Neuronal stem cell (in vitro differentiated cells): ENCODE results near the gene SRSF10. TPM values are rescaled to one million over a fixed set of nuclear protein-coding genes. Genes with fewer than 3 reads are reported as not detected.

Experiments used
- DNase-seq: peaks from one replicate; pipeline ENCODE4 v3.0.0-alpha.2; 2013; ENCODE audit warnings: low spot score
- H2AFZ ChIP-seq: one replicate; pipeline ENCODE4 v1.6.1; 2013; ENCODE audit warnings: mild to moderate bottlenecking, low read length, inconsistent platforms
- H2AK5ac ChIP-seq: 2 replicates; pipeline ENCODE4 v1.6.1; 2013; ENCODE audit warnings: low read depth, mild to moderate bottlenecking, inconsistent platforms, low read length, moderate library complexity, mixed read lengths
- H2BK120ac ChIP-seq: 2 replicates; pipeline ENCODE4 v1.6.1; 2013; ENCODE audit warnings: low read depth, mild to moderate bottlenecking, inconsistent platforms, low read length, moderate library complexity, mixed read lengths
- H2BK12ac ChIP-seq: one replicate; pipeline ENCODE4 v1.6.1; 2013; ENCODE audit warnings: low read length, inconsistent platforms
- H2BK15ac ChIP-seq: 2 replicates; pipeline ENCODE4 v1.6.1; 2013; ENCODE audit warnings: mild to moderate bottlenecking, low read length, inconsistent platforms, mixed read lengths
- H2BK5ac ChIP-seq: one replicate; pipeline ENCODE4 v1.6.1; 2013; ENCODE audit warnings: inconsistent platforms, mild to moderate bottlenecking, low read length, moderate library complexity
- H3K14ac ChIP-seq: one replicate; pipeline ENCODE4 v1.6.1; 2013; ENCODE audit warnings: low read length, inconsistent platforms
- H3K18ac ChIP-seq: 2 replicates; pipeline ENCODE4 v1.6.1; 2013; ENCODE audit warnings: low read length, inconsistent platforms
- H3K23ac ChIP-seq: 2 replicates; pipeline ENCODE4 v1.6.1; 2013; ENCODE audit warnings: low read depth, mild to moderate bottlenecking, mixed read lengths, low read length, inconsistent platforms; ENCODE audit not compliant: poor library complexity
- H3K27ac ChIP-seq: replicated peaks from 3 replicates; pipeline ENCODE4 v1.5.1; 2013; ENCODE audit warnings: low read length, inconsistent platforms
- H3K27me3 ChIP-seq, 3 experiments: 2 replicates each; pipeline ENCODE4 v1.6.1; 2013; ENCODE audit warnings: low read length in 3 of 3, mild to moderate bottlenecking in 2 of 3, inconsistent platforms in 1 of 3, low read depth in 1 of 3, mixed read lengths in 1 of 3, moderate library complexity in 1 of 3; ENCODE audit not compliant: control insufficient read depth in 3 of 3, insufficient read depth in 3 of 3
- H3K36me3 ChIP-seq, 2 donors: replicated peaks in 1 of 2; 2 replicates each; pipeline ENCODE4 v1.6.1; 2013; ENCODE audit warnings: low read length in 2 of 2; ENCODE audit not compliant: control insufficient read depth in 2 of 2, insufficient read depth in 2 of 2
- H3K4ac ChIP-seq: 2 replicates; pipeline ENCODE4 v1.6.1; 2013; ENCODE audit warnings: inconsistent platforms, mild to moderate bottlenecking, low read length, moderate library complexity
- H3K4me1 ChIP-seq, 2 donors: 1 replicate in 1 of 2; 2 replicates in 1 of 2; pipeline ENCODE4 v1.6.1; 2013; ENCODE audit warnings: low read length in 2 of 2, low read depth in 1 of 2; ENCODE audit not compliant: control insufficient read depth in 2 of 2, insufficient read depth in 1 of 2
- H3K4me2 ChIP-seq: one replicate; pipeline ENCODE4 v1.6.1; 2013; ENCODE audit warnings: mild to moderate bottlenecking, low read length, inconsistent platforms; ENCODE audit not compliant: insufficient read depth, poor library complexity, severe bottlenecking
- H3K4me3 ChIP-seq, 2 donors: 2 replicates each; pipeline ENCODE4 v1.5.1; 2013; ENCODE audit warnings: low read length in 2 of 2, mild to moderate bottlenecking in 2 of 2, inconsistent platforms in 1 of 2, moderate library complexity in 1 of 2
- H3K79me1 ChIP-seq: one replicate; pipeline ENCODE4 v1.6.1; 2013; ENCODE audit warnings: low read depth, mild to moderate bottlenecking, inconsistent platforms, low read length, moderate library complexity
- H3K9ac ChIP-seq: one replicate; pipeline ENCODE4 v1.6.1; 2013; ENCODE audit warnings: mild to moderate bottlenecking, low read depth, low read length, inconsistent platforms; ENCODE audit not compliant: poor library complexity
- H3K9me3 ChIP-seq, 2 donors: replicated peaks in 1 of 2; 2 replicates each; pipeline versions ENCODE3 to v1.6.1; 2013; ENCODE audit warnings: low read length in 2 of 2, mild to moderate bottlenecking in 2 of 2, inconsistent platforms in 1 of 2, low read depth in 1 of 2, mixed read lengths in 1 of 2, moderate library complexity in 1 of 2; ENCODE audit not compliant: control insufficient read depth in 2 of 2, insufficient read depth in 1 of 2
- H4K8ac ChIP-seq: one replicate; pipeline ENCODE4 v1.6.1; 2013; ENCODE audit warnings: low read depth, mild to moderate bottlenecking, inconsistent platforms, low read length, moderate library complexity
- H4K91ac ChIP-seq: one replicate; pipeline ENCODE4 v1.6.1; 2013; ENCODE audit warnings: low read length, low read depth, mild to moderate bottlenecking, inconsistent platforms; ENCODE audit not compliant: poor library complexity
- WGBS, 2 donors: extraction: QIAGEN DNeasy Blood & Tissue Kit; methylation state at CpG; one replicate each; pipeline ENCODE4 v1.1.7; 2013; ENCODE audit warnings: missing lambda C conversion rate in 2 of 2, mixed read lengths in 1 of 2; ENCODE audit not compliant: insufficient read length in 2 of 2, insufficient replicate concordance in 1 of 2; ENCODE audit errors: extremely low coverage in 2 of 2; 5-methylcytosine and 5-hydroxymethylcytosine counted together
- polyA plus RNA-seq, 2 experiments: library from polyadenylated mRNA; stranded (reverse); fragments of 200-250 nt; gene quantifications; one replicate each; pipeline ENCODE4 v1.2.3, GENCODE V29; 2013

Gene SRSF10
- 97.6 TPM for polyA plus RNA-seq (2013, experiment 1 of 2)
- 99.1 TPM for polyA plus RNA-seq (2013, experiment 2 of 2)

DNA sequence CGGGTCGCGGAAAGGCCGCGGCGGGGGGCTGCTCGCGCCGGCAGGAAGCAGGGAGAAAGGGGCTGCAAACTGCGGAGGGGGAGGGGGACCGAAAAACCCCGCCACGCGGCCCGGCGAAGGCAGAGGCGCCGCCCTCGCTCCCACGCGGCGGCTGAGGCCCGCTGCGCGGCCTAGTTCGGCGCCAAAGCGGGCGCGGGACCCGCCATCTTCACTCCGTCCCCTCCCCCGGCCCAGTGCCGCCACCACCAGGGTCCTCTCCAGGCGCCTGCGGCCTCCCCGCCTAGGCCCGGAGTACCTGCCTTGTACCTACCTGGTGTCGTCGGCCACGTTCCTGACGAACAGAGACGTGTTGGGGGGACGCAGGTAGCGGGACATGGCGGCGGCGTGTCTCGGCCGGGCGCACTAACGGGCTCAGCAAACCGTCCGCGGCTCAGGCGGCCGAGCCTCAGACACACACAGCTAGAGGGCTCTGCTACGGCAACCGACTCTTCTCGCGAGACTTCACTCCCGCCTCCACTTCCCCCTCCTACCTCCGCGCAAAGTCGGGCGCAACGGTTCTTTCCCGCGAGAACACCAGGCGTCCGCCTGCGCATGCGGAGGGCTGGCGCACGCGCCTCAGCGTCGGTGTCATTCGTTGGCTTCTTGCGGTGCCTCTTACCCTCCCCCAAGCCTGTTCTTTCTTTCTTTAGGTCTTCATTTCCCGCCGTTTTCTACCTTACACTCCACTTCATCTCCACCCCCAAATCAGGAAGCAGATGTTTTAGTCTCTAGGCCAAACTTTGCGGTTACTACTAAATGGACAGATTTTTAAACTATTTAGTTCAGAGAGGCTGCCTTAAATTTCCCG lies at the start of gene SRSF10:
SRSF10 (minus strand) TSS at position 447 of the 847 bp plus-strand sequence; CDS start at position 375, 72 bp downstream.
- Histone ChIP-seq H4K8ac (no peak within 1 kb of the TSS), H3K27me3 (no peaks in the 10 kb centered on the region), H3K79me1 (no peaks in the 10 kb centered on the region), H2AFZ (peak within 1 kb of the TSS; percentile 89), H2BK120ac (no peak within 1 kb of the TSS), H2BK15ac (no peak within 1 kb of the TSS), H3K4ac (peak within 1 kb of the TSS; percentile 99), H3K36me3 (peaks cover 4 to 39% of the 10 kb centered on the region in 2 donors), H3K4me2 (peak within 1 kb of the TSS; percentile 2), H3K18ac (peak within 1 kb of the TSS; percentile 100), H3K27ac (peak within 1 kb of the TSS; percentile 97), H3K4me3 (peak within 1 kb of the TSS; percentile 95 to 97), H3K23ac (peak within 1 kb of the TSS; percentile 100), H4K91ac (no peak within 1 kb of the TSS), H3K4me1 (peaks cover 6 to 9% of the 10 kb centered on the region in 2 donors), H3K9ac (peak within 1 kb of the TSS; percentile 100), H3K9me3 (no peaks in the 10 kb centered on the region), H3K14ac (peak within 1 kb of the TSS; percentile 100), H2BK5ac (peak within 1 kb of the TSS; percentile 97), H2BK12ac (peak within 1 kb of the TSS; percentile 98), H2AK5ac (peak within 1 kb of the TSS; percentile 40)
- WGBS, 2 donors: no CpG with 5 or more reads among the region's 84 CpGs
- peak; percentile 97 for DNase-seq

DNA sequence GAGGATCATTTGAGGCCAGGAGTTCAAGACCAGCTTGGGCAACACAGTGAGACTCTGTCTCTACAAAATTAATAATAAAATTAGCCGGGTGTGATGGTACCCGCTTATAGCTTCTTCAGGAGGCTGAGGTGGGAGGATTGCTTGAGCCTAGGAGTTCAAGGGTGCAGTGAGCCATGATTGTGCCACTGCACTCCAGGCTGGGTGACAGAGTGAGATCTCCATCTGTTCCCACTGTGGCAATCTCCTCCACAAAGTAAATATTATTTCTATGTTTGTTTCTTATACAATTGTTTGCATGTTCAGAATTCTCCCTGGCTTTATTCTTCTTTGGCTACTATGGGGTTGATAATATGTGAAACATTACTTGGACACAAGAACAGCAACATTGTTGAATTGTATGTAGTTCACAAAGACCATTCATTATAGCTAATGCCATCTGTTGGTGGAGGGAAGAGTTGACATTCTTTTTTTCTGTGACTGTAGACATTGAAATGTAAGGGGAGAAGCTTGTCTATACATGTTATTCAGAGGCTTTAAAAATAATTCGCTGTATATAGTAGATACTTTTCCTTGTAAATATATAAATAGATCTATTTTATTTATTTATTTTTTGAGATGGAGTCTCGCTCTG lies 47.8 kb upstream of the SRSF10 start:
- H3K23ac ChIP-seq: no peak overlapping the region
- H2BK120ac ChIP-seq: no peak overlapping the region
- H3K4me3 ChIP-seq: no peak overlapping the region
- H2BK12ac ChIP-seq: no peak overlapping the region
- H4K8ac ChIP-seq: no peak overlapping the region
- H3K4me2 ChIP-seq: no peak overlapping the region
- no peak overlapping the region for H3K27ac ChIP-seq
- H2AK5ac ChIP-seq: no peak overlapping the region
- H3K9me3 ChIP-seq: no peaks in the 10 kb centered on the region
- no peaks in the 10 kb centered on the region for H3K27me3 ChIP-seq
- no peak overlapping the region for H2BK15ac ChIP-seq
- no peak overlapping the region for H3K14ac ChIP-seq
- H3K18ac ChIP-seq: no peak overlapping the region
- no peak overlapping the region for H4K91ac ChIP-seq
- no peaks in the 10 kb centered on the region for H3K79me1 ChIP-seq
- H3K4ac ChIP-seq: no peak overlapping the region
- no peak for DNase-seq
- H2AFZ ChIP-seq: no peak overlapping the region
- no peak overlapping the region for H3K9ac ChIP-seq
- H3K36me3 ChIP-seq: no peaks in the 10 kb centered on the region
- no CpG with 5 or more reads among the region's 4 CpGs for WGBS, 2 donors
- no peak overlapping the region for H2BK5ac ChIP-seq
- H3K4me1 ChIP-seq: no peaks in the 10 kb centered on the region

DNA sequence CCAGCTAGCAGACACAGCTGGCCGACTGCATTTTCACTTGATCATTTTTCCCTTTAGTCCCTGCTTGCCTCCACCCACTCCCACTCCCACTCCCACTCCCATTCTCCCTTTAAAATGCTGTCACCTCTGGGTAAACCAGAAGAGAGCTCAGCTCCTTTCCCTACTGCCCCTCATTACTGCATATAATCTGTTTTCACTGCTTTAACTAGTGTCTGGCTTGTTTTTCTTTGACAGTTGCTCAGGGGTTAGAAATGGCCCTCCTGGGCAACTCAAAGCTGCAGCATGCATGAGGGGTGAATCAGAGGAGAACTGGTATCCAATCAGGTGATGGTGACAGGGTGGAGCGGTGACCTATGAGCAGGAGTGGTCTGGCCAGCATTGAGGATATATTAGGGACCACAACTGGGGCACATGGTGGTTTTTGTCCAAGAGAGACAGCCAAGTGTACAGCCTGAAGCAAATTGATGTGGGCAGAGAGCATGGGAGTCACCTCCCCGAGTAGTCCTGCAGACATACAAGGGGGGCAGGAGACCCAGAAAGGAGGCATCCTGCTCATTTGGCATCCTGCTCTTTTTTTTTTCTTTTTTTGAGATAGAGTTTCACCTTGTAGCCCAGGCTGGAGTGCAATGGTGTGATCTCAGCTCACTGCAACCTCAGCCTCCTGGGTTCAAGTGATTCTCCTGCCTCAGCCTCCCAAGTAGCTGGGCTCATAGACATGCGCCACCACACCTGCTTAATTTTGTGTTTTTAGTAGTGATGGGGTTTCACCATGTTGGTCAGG lies 42.6 kb upstream of the SRSF10 start:
- Histone ChIP-seq H3K27me3 (no peaks in the 10 kb centered on the region), H3K23ac (no peak overlapping the region), H3K27ac (no peak overlapping the region), H2BK15ac (no peak overlapping the region), H2AFZ (no peak overlapping the region), H3K79me1 (no peaks in the 10 kb centered on the region), H3K4me2 (no peak overlapping the region), H4K8ac (no peak overlapping the region), H3K4ac (no peak overlapping the region), H2AK5ac (no peak overlapping the region), H2BK12ac (no peak overlapping the region), H3K9me3 (no peaks in the 10 kb centered on the region), H3K36me3 (no peaks in the 10 kb centered on the region), H3K4me1 (peaks cover 7 to 16% of the 10 kb centered on the region in 2 donors), H2BK120ac (no peak overlapping the region), H3K14ac (no peak overlapping the region), H3K4me3 (no peak overlapping the region), H3K18ac (no peak overlapping the region), H4K91ac (no peak overlapping the region), H2BK5ac (no peak overlapping the region), H3K9ac (no peak overlapping the region)
- WGBS, 2 donors: no CpG with 5 or more reads among the region's 4 CpGs
- no peak for DNase-seq
